Measurements from ENCODE around the gene CD40.
A peak's percentile ranks its signal among the peaks of the same experiment; 100 is the strongest.

The CD40 gene

GRCh38 chr20:46108976-46109375 is 9.1 kb upstream of the CD40 start:
- Mint-ChIP-seq H3K9me3 (no peaks in the 10 kb centered on the region), H3K36me3 (ENCODE audit: low read depth) (no peaks in the 10 kb centered on the region), H3K4me3 (no peak overlapping the region), H3K4me1 (ENCODE audit: low read depth) (peaks cover 15% of the 10 kb centered on the region), H3K27me3 (peaks cover 43% of the 10 kb centered on the region), H3K27ac (peak overlapping the region; percentile 1)

DNA sequence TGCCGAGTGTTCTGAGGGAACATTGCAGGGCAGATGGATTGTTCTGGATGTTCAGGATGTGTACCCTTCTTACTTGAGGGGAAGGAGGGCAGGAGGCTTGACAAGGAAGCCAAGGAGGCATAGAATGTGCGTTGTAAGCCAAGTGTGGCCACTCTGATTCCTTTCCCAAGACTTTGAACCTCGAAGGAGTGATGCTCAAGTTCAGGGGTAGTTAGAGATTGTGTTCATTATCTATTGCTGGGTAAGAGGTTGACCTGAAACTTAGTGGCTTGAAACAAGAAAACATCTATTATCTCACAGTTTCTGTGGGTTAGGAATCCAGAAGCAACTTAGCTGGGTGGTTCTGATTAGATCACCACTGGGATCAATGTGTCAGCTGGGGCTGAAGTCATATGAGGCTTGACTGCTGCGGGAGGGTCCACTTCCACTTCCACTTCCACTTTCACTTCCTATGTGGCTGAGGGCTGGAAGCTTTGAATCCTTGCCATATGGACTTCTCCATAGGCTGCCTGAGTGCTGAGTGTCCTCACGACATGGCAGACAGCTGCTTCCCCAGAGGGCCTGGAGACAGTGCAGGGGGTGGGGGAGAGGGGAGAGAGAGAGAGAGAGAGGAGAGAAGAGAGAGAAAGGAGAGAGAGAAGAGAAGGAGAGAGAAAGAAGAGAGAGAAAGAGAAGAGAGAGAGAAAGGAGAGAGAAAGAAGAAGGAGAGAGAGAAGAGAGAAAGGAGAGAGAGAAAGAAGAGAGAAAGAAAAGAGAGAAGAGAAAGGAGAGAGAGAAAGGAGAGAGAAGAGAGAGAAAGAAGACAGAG is 6.9 kb upstream of the CD40 start:
- H3K4me1 Mint-ChIP-seq (ENCODE audit: low read depth): peaks cover 20% of the 10 kb centered on the region
- H3K4me3 Mint-ChIP-seq: no peak overlapping the region
- H3K9me3 Mint-ChIP-seq: no peaks in the 10 kb centered on the region
- H3K27ac Mint-ChIP-seq: peak overlapping the region; percentile 36
- H3K36me3 Mint-ChIP-seq (ENCODE audit: low read depth): no peaks in the 10 kb centered on the region
- peaks cover 35% of the 10 kb centered on the region for H3K27me3 Mint-ChIP-seq

GRCh38 chr20:46111836-46112212 is 6.3 kb upstream of the CD40 start:
- H3K9me3 Mint-ChIP-seq: no peaks in the 10 kb centered on the region
- H3K4me1 Mint-ChIP-seq (ENCODE audit: low read depth): peaks cover 20% of the 10 kb centered on the region
- no peaks in the 10 kb centered on the region for H3K36me3 Mint-ChIP-seq (ENCODE audit: low read depth)
- H3K27me3 Mint-ChIP-seq: peaks cover 35% of the 10 kb centered on the region
- H3K27ac Mint-ChIP-seq: peak overlapping the region; percentile 36
- no peak overlapping the region for H3K4me3 Mint-ChIP-seq

DNA sequence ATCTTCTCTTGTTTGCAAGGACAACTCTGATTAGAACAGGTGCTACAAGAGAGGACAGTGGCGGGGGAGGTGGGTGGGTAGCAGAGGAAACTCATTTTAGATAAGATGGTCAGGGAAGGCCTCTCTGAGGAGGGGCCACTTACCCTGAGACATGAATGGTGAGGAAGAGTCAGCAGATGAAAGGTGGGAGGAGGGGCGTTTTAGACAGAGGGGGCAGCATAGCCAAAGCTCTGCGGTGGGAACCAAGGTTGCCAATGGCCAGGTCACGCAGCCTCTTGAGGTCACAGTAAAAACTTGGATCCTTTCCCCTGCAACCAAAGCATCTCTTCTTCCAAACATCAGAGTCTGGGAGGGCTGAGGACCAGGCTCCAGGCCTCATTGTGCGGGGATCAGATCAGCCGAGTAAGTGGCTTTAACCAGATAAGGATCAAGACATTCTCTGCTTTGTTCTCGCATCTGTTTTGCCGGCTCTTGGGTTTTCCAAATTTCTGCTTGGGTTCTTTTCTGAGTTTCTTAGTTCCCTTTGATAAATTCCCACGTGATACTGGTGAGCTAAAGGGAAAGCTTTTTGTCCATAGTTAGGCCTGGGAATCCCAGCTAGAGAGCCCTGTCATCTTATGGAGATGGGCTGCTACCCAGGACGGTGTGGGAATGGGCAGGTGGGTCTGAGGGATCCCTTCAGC is 5.5 kb upstream of the CD40 start:
- Mint-ChIP-seq H3K36me3 (ENCODE audit: low read depth) (no peaks in the 10 kb centered on the region), H3K9me3 (no peaks in the 10 kb centered on the region), H3K4me3 (no peak overlapping the region), H3K27ac (no peak overlapping the region), H3K4me1 (ENCODE audit: low read depth) (peaks cover 20% of the 10 kb centered on the region), H3K27me3 (peaks cover 28% of the 10 kb centered on the region)

GRCh38 chr20:46113113-46113470 is 5.0 kb upstream of the CD40 start:
- Mint-ChIP-seq H3K36me3 (ENCODE audit: low read depth) (no peaks in the 10 kb centered on the region), H3K27ac (no peak overlapping the region), H3K9me3 (no peaks in the 10 kb centered on the region), H3K4me3 (no peak overlapping the region), H3K27me3 (peaks cover 27% of the 10 kb centered on the region), H3K4me1 (ENCODE audit: low read depth) (peaks cover 25% of the 10 kb centered on the region)

DNA sequence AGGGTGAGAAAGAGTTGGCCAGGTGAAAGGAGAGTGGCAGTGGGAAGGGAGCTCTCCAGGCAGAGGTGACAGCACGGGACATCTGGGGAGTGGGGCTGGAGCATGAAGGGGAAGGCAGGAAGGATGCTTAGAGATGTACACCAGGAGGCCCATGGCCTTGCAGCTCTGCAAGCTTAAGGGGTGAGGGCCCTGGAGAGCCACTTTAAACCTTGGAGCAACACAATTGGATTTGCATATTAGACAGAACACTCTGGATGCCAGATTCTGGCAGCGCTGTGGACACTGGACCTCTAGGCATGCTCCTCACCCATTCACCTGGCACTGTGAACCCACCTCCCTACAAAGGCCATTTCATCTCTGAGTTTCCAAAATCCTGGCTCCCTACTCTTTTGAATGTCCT is 3.7 kb upstream of the CD40 start:
- peaks cover 17% of the 10 kb centered on the region for H3K27me3 Mint-ChIP-seq

GRCh38 chr20:46118481-46119020 is 437 bp downstream of the CD40 start:
- H3K4me3 Mint-ChIP-seq: peak overlapping the region; percentile 94
- H3K9me3 Mint-ChIP-seq: no peaks in the 10 kb centered on the region
- peak overlapping the region; percentile 96 for H3K27ac Mint-ChIP-seq
- peaks cover 11% of the 10 kb centered on the region for H3K27me3 Mint-ChIP-seq
- peaks cover 20% of the 10 kb centered on the region for H3K4me1 Mint-ChIP-seq (ENCODE audit: low read depth)
- H3K36me3 Mint-ChIP-seq (ENCODE audit: low read depth): peaks cover 13% of the 10 kb centered on the region

More for the DNA sequence above, 3.7 kb upstream of the CD40 start:
- H3K27ac Mint-ChIP-seq: no peak overlapping the region
- no peaks in the 10 kb centered on the region for H3K9me3 Mint-ChIP-seq
- no peaks in the 10 kb centered on the region for H3K36me3 Mint-ChIP-seq (ENCODE audit: low read depth)
- H3K4me1 Mint-ChIP-seq (ENCODE audit: low read depth): peaks cover 27% of the 10 kb centered on the region
- H3K4me3 Mint-ChIP-seq: no peak overlapping the region

GRCh38 chr20:46119028-46119546 is 973 bp downstream of the CD40 start:
- Mint-ChIP-seq H3K9me3 (no peaks in the 10 kb centered on the region), H3K4me3 (peak overlapping the region; percentile 94), H3K27me3 (peaks cover 8% of the 10 kb centered on the region), H3K27ac (no peak overlapping the region), H3K4me1 (ENCODE audit: low read depth) (peaks cover 23% of the 10 kb centered on the region), H3K36me3 (ENCODE audit: low read depth) (peaks cover 17% of the 10 kb centered on the region)

GRCh38 chr20:46119547-46119946 is 1.4 kb downstream of the CD40 start:
- Mint-ChIP-seq H3K36me3 (ENCODE audit: low read depth) (peaks cover 17% of the 10 kb centered on the region), H3K9me3 (no peaks in the 10 kb centered on the region), H3K27me3 (peaks cover 6% of the 10 kb centered on the region), H3K4me3 (peak overlapping the region; percentile 94), H3K27ac (no peak overlapping the region), H3K4me1 (ENCODE audit: low read depth) (peaks cover 23% of the 10 kb centered on the region)

DNA sequence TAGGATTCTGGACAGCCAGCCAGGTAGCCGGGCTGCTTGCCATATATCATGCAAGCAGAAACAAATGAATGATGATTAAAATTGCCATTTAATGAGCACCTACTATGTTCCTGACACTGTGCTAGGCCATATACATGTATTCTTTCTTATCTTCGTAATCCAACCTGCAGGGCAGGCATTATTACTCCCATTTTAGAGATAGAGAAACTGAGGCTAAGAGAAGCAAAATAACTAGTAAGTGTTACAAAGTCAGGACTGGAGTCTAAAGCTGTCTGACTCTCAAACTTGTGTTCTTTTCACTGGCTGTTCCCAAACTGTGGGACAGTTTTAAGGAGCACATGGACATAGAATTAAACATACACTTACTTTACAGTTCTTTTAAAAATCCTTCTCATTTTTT is 2.0 kb downstream of the CD40 start:
- Mint-ChIP-seq H3K27me3 (peaks cover 6% of the 10 kb centered on the region), H3K4me3 (peak overlapping the region; percentile 94), H3K4me1 (ENCODE audit: low read depth) (peaks cover 23% of the 10 kb centered on the region)

GRCh38 chr20:46121184-46121930 is 3.2 kb downstream of the CD40 start:
- Mint-ChIP-seq H3K9me3 (no peaks in the 10 kb centered on the region), H3K27ac (no peak overlapping the region), H3K4me3 (peak overlapping the region; percentile 94), H3K36me3 (ENCODE audit: low read depth) (peaks cover 21% of the 10 kb centered on the region), H3K27me3 (no peaks in the 10 kb centered on the region), H3K4me1 (ENCODE audit: low read depth) (peaks cover 18% of the 10 kb centered on the region)

More for the DNA sequence above, 2.0 kb downstream of the CD40 start:
- H3K27ac Mint-ChIP-seq: no peak overlapping the region
- H3K36me3 Mint-ChIP-seq (ENCODE audit: low read depth): peaks cover 17% of the 10 kb centered on the region
- H3K9me3 Mint-ChIP-seq: no peaks in the 10 kb centered on the region

DNA sequence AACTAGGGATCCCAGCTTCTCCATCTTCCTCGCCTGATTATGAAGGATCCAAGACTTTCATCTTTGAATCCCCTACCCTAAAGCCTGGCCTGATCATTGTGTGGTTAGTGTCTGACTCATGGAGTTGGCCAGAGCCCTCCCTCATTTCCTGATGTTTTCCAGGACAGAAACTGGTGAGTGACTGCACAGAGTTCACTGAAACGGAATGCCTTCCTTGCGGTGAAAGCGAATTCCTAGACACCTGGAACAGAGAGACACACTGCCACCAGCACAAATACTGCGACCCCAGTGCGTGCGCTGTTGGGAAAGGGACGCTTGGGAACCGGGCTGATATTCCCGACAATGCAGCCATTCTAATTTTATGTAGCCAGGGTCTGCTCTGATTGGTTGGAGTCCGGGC is 4.0 kb downstream of the CD40 start:
- no peak overlapping the region for H3K4me3 Mint-ChIP-seq
- peaks cover 21% of the 10 kb centered on the region for H3K36me3 Mint-ChIP-seq (ENCODE audit: low read depth)
- H3K27ac Mint-ChIP-seq: no peak overlapping the region
- no peaks in the 10 kb centered on the region for H3K9me3 Mint-ChIP-seq
- peaks cover 18% of the 10 kb centered on the region for H3K4me1 Mint-ChIP-seq (ENCODE audit: low read depth)
- no peaks in the 10 kb centered on the region for H3K27me3 Mint-ChIP-seq

GRCh38 chr20:46122516-46123481 is 4.7 kb downstream of the CD40 start:
- Mint-ChIP-seq H3K9me3 (no peaks in the 10 kb centered on the region), H3K36me3 (ENCODE audit: low read depth) (peaks cover 21% of the 10 kb centered on the region), H3K27me3 (no peaks in the 10 kb centered on the region), H3K27ac (no peak overlapping the region), H3K4me3 (no peak overlapping the region), H3K4me1 (ENCODE audit: low read depth) (peaks cover 13% of the 10 kb centered on the region)
